SK-N-SH treated with all-trans-retinoic acid at 6 μM for 48 hours (cell line): Measurements from ENCODE around the gene RAMP1.

Experiments
- ATAC-seq: fragments of 200-7000 bp; cut with Tn5 transposase; 3 replicates; pipeline ENCODE4 v1.9.1; 2020; ENCODE audit warnings: mild to moderate bottlenecking, moderate library complexity
- ARNTL ChIP-seq: fragments of 450-650 bp; formaldehyde crosslinking; IDR thresholded peaks from 2 replicates; pipeline ENCODE4 v1.5.0; 2020; ENCODE audit warnings: low read depth, mild to moderate bottlenecking, moderate library complexity, borderline replicate concordance
- BACH2 ChIP-seq: fragments of 250-450 bp; sonication (Bioruptor Pico); IDR thresholded peaks from 2 replicates; pipeline ENCODE4 v1.9.0; 2021; ENCODE audit warnings: mild to moderate bottlenecking, borderline replicate concordance
- CREB5 ChIP-seq: fragments of 250-450 bp; sonication (Bioruptor Pico); IDR thresholded peaks from 2 replicates; pipeline ENCODE4 v1.5.1; 2020; ENCODE audit warnings: low read depth, mild to moderate bottlenecking, moderate library complexity
- CSDC2 ChIP-seq: fragments of 250-450 bp; sonication (Bioruptor Pico); IDR thresholded peaks from 2 replicates; pipeline ENCODE4 v1.5.0; 2020; ENCODE audit warnings: mild to moderate bottlenecking, moderate library complexity
- CSRNP3 ChIP-seq: fragments of 250-450 bp; sonication (Bioruptor Pico); IDR thresholded peaks from 2 replicates; pipeline ENCODE4 v1.5.1; 2021; ENCODE audit warnings: mild to moderate bottlenecking, moderate library complexity
- ESRRG ChIP-seq: fragments of 250-450 bp; sonication (Bioruptor Pico); IDR thresholded peaks from 2 replicates; pipeline ENCODE4 v1.6.1; 2021; ENCODE audit warnings: mild to moderate bottlenecking
- ISL1 ChIP-seq: fragments of 250-450 bp; sonication (Bioruptor Pico); IDR thresholded peaks from 2 replicates; pipeline ENCODE4 v2.1.2; 2022; ENCODE audit warnings: mild to moderate bottlenecking, moderate library complexity
- OSR1 ChIP-seq: fragments of 250-450 bp; sonication (Bioruptor Pico); IDR thresholded peaks from 2 replicates; pipeline ENCODE4 v1.8.0; 2022; ENCODE audit warnings: moderate library complexity, mild to moderate bottlenecking, inconsistent platforms
- PATZ1 ChIP-seq: fragments of 250-450 bp; sonication (Bioruptor Pico); IDR thresholded peaks from 2 replicates; pipeline ENCODE4 v1.8.0; 2020; ENCODE audit warnings: mild to moderate bottlenecking, moderate library complexity, borderline replicate concordance
- PPARA ChIP-seq: fragments of 250-450 bp; sonication (Bioruptor Pico); IDR thresholded peaks from 2 replicates; pipeline ENCODE4 v1.5.0; 2020; ENCODE audit warnings: mild to moderate bottlenecking, borderline replicate concordance
- RARB ChIP-seq: fragments of 250-450 bp; sonication (Bioruptor Pico); IDR thresholded peaks from 2 replicates; pipeline ENCODE4 v1.8.0; 2021; ENCODE audit warnings: mild to moderate bottlenecking, moderate library complexity
- SNAI2 ChIP-seq: fragments of 250-450 bp; sonication (Bioruptor Pico); IDR thresholded peaks from 2 replicates; pipeline ENCODE4 v1.5.0; 2020; ENCODE audit warnings: mild to moderate bottlenecking, moderate library complexity
- TCF4 ChIP-seq: fragments of 250-450 bp; sonication (Bioruptor Pico); IDR thresholded peaks from 2 replicates; pipeline ENCODE4 v1.8.0; 2021; ENCODE audit warnings: mild to moderate bottlenecking, moderate library complexity, borderline replicate concordance
- TOX ChIP-seq: fragments of 250-450 bp; sonication (Bioruptor Pico); IDR thresholded peaks from 2 replicates; pipeline ENCODE4 v1.8.0; 2021; ENCODE audit warnings: mild to moderate bottlenecking, moderate library complexity, borderline replicate concordance
- ZC3H10 ChIP-seq: fragments of 250-450 bp; sonication (Bioruptor Pico); IDR thresholded peaks from 2 replicates; pipeline ENCODE4 v1.5.1; 2021; ENCODE audit warnings: mild to moderate bottlenecking, moderate library complexity
- ZFP3 ChIP-seq: fragments of 250-450 bp; sonication (Bioruptor Pico); IDR thresholded peaks from 2 replicates; pipeline ENCODE4 v1.5.0; 2020; ENCODE audit warnings: mild to moderate bottlenecking, moderate library complexity
- ZFP30 ChIP-seq: fragments of 450-650 bp; formaldehyde crosslinking; IDR thresholded peaks from 2 replicates; pipeline ENCODE4 v1.5.0; 2022; ENCODE audit warnings: mild to moderate bottlenecking, moderate library complexity
- ZNF565 ChIP-seq: fragments of 450-650 bp; formaldehyde crosslinking; conservative IDR thresholded peaks from 2 replicates; pipeline ENCODE4 v1.5.0; 2020; ENCODE audit warnings: low read depth, mild to moderate bottlenecking, moderate library complexity
- ZNF70 ChIP-seq: fragments of 450-650 bp; formaldehyde crosslinking; IDR thresholded peaks from 2 replicates; pipeline ENCODE4 v1.5.0; 2020; ENCODE audit warnings: mild to moderate bottlenecking, moderate library complexity
- ZNF8 ChIP-seq: fragments of 450-650 bp; formaldehyde crosslinking; IDR thresholded peaks from 2 replicates; pipeline ENCODE4 v1.5.0; 2020; ENCODE audit warnings: mild to moderate bottlenecking, moderate library complexity

The RAMP1 gene

GRCh38 chr2:237904831-237905599, 45.6 kb downstream of the RAMP1 start (continued):
- TF ChIP-seq ESRRG (CRISPR knock-in tag), result no peak
- no peak for TF ChIP-seq PATZ1 (CRISPR knock-in tag)
- TF ChIP-seq ARNTL (CRISPR knock-in tag), result no peak
- TF ChIP-seq ZC3H10 (CRISPR knock-in tag), result no peak

GRCh38 chr2:237907144-237907543, 47.7 kb downstream of the RAMP1 start:
- ATAC-seq, result no peak
- no peak for TF ChIP-seq PATZ1 (CRISPR knock-in tag)
- TF ChIP-seq CSRNP3 (CRISPR knock-in tag), result no peak
- TF ChIP-seq TOX, result no peak
- no peak for TF ChIP-seq ZNF70 (CRISPR knock-in tag)
- TF ChIP-seq PPARA (CRISPR knock-in tag), result no peak
- no peak for TF ChIP-seq ZNF8
- no peak for TF ChIP-seq ESRRG (CRISPR knock-in tag)
- no peak for TF ChIP-seq TCF4 (CRISPR knock-in tag)
- no peak for TF ChIP-seq OSR1 (CRISPR knock-in tag)
- no peak for TF ChIP-seq ZNF565 (CRISPR knock-in tag)
- TF ChIP-seq SNAI2, result no peak
- TF ChIP-seq ARNTL (CRISPR knock-in tag), result no peak

GRCh38 chr2:237909075-237909695, 49.8 kb downstream of the RAMP1 start:
- TF ChIP-seq BACH2 (CRISPR knock-in tag) (no peak), PPARA (CRISPR knock-in tag) (no peak), ISL1 (CRISPR knock-in tag) (no peak), TOX (no peak), RARB (no peak), ESRRG (CRISPR knock-in tag) (no peak), PATZ1 (CRISPR knock-in tag) (no peak), TCF4 (CRISPR knock-in tag) (no peak), ZNF565 (CRISPR knock-in tag) (no peak), CSDC2 (CRISPR knock-in tag) (no peak), ZFP3 (no peak), CSRNP3 (CRISPR knock-in tag) (no peak), CREB5 (CRISPR knock-in tag) (no peak), ZFP30 (CRISPR knock-in tag) (no peak), ZNF70 (CRISPR knock-in tag) (no peak), OSR1 (CRISPR knock-in tag) (no peak), ARNTL (CRISPR knock-in tag) (no peak), SNAI2 (no peak)
- TF ChIP-seq, all 23 proteins: peak for 0
- ATAC-seq, result no peak
